HG03571 (cell line): Measurements from ENCODE around the gene AKIP1.
"Not testable (repeated sequence)": the region's sequence is repeated elsewhere in the genome, so short reads cannot be mapped to it uniquely, and the experiment has no call there.

Source experiments
- ATAC-seq: cut with Tn5 transposase; IDR thresholded peaks from one replicate; pipeline ENCODE4 v1.9.1; 2021; ENCODE audit not compliant: unreplicated experiment

AKIP1 gene, protein sequence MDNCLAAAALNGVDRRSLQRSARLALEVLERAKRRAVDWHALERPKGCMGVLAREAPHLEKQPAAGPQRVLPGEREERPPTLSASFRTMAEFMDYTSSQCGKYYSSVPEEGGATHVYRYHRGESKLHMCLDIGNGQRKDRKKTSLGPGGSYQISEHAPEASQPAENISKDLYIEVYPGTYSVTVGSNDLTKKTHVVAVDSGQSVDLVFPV

GRCh38 chr11:8911029-8911823 is at the start of gene AKIP1:
TSS of gene AKIP1 (plus strand) at chr11:8911189. CDS start at chr11:8911450, 261 bp downstream.
- ATAC-seq = peak; percentile 62

DNA sequence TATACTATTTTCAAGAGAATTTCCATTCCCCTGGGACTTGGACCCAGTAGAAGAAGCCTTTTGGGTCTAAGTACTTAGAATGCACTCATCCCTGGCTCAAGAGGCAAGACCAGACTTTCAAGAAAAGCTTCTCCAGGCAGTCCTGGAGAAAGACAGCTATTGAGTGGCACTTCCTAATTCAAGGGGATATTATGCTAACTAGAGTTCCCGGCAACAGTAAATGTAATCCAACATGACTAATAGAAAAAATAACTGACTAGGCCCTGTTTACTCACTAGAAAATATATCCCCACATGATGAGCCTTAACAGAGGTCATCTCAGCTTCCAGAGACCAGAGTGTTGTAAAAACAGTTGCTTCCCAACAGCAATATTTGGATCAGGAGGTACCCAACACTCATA is 47.2 kb upstream of the AKIP1 start:
- no peak for ATAC-seq

- ATAC-seq = no peak
Observed at GRCh38 chr11:8865304-8865703, 45.7 kb upstream of the AKIP1 start.

DNA sequence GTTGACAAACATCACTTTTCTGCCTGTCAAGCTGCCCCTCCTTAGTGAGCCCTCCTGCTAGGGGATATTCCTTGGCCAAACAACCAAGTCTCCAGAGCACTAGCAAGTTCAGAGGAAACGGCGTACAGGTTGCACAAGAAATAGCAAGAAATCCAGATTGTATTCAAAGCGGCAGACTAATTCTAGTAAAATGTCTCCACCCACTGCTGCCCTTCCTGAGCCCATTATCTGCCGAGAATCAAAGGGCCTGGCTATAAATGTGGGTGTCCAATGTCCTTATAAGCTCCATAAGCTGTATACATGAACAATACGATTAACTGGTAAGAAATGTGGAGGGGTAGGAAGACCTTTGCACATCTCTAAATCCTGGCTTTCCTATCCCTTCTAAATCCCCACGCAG is 44.0 kb upstream of the AKIP1 start:
- ATAC-seq = no peak

GRCh38 chr11:8867931-8868631 is 42.9 kb upstream of the AKIP1 start:
- no peak for ATAC-seq

DNA sequence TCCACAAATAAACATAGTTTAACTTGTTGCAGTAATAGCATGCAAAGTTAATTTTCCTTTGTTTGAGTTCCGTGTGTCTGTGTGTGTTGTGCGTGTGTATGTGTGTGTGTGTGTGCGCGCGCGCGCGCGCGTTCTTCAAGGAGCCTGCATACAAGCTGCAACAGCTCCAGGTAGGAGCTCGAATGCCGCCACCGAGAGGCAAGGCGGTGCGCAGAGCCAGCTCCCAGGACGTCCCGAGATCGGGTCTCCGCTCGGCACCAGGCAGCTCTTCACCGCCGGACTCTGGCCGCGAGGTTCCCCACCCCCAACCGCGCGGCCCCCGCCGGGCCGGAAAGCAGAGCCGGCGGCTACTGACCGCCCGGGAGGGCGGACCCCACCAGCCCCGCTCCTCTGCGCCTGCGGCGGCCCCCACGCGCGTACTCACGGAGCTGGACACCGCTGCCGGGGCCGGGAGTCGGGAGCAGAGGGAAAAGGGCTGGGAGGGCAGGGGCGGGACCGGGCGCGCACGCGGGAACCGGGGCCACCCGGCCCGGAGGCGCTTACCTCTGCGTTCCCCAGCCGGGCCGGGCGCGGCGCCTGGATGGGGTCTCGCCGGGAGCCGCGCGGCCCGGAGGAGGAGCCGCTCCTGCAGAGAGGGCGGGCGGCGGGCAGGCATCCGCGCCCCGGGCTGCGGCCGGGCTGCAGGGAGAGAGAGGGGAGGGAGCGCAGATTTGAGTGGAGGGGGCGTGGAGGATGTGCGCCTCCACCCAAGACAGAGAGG is 40.4 kb upstream of the AKIP1 start:
- no peak for ATAC-seq

DNA sequence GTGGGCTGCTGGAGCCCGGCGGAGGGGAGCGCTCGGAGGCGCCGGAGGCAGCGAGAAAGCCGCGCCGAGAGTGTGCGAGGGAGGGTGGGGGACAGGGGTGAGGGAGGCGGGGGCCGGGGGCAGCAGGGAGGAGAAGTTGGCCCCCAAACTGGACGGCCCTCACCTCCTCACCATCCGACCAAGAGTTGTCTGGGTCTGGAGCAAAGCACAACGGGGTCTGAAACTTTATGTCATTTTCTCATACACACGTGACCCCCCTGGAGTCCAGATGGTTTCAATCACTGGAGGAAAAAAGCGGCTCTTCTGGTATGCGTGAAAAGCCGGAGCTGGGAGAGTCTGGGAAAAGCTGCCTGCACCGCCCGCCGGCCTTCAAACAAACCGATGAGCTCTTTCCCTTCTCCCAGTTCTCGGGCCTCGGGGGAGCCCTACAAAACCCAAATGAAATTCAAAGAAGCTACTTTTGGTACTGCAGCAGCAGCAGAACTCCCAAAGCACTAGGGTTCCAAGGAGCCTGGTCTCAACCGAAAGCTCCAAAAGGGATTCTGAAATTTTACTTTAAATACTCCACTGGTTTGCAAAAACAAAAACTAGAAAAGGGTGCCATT is 39.7 kb upstream of the AKIP1 start:
- ATAC-seq = no peak

DNA sequence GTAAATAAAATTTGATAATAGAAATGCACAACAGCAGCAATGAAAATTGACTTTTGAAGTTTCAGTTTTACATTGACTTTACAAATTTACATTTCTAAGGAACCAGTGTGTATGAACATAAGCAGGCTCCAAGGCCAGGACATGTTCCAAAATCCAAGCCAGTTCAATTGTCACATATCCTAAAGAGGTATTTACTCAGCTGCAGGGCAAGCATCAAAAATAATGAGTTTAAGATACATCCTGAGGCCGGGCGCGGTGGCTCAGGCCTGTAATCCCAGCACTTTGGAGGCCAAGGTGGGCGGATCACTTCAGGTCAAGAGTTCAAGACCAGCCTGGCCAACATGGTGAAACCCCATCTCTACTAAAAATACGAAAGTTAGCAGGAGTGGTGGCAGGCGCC is 39.0 kb upstream of the AKIP1 start:
- no peak for ATAC-seq

DNA sequence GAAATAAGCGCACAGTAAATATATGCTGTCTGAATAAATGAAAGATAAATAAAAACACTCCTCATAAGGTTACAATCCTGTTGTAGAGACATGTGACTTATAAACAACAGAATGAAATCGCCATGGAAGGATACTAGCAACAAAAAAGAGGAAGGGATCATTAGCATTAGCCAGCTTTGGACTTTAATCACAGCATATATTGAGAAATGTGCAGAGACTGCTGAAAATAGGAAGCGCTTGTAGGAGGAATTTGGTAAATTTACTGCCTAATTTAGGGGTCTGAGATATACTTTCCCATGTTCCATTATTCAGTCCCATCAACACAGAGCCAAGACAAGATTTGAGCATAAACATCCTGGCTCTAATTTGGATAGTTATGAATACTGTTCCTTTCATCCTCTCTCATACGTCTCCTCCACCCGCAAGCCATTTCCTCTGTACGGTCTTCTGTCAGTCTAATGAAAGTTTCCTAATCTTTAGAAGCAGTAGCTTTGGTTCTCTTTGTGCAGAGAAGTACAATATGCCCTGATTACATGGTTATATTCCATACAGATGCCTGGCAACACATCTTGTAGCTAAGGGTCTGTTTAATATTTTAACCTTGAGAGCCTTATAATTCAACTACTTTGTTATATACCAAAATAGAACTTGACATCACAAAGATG is 37.1 kb upstream of the AKIP1 start:
- ATAC-seq = no peak

DNA sequence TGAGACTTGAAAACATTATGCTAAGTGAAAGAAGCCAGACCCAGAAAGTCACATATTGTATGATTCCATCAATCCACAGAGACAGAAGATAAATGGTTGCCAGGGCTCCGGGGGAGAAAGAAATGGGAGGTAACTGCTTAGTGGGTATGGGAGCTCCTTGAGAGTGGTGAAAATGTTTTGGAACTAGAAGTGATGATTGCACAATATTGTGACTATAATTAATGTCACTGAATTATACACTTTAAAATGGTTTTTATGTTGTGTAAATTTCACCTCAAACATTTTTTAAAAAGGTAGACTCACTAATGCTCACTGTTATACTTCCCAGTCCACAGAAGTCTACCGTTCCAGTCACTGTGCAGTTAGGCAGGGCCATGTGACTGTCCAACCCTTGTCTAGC is 32.2 kb upstream of the AKIP1 start:
- ATAC-seq = no peak

DNA sequence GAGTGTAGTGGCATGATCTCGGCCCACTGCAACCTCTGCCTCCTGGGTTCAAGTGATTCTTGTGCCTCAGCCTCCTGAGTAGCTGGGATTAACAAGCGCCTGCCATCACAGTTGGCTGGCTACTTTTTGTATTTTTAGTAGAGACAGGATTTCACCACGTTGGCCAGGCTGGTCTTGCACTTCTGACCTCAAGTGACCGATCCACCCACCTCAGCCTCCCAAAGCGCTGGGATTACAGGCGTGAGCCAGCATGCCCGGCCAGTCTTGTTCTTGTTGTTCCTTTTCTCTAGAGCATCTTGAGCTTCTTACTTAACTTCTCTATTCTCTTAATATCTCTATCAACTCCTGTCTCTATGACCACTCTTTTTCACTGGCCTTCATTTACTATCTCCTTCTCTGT is 29.4 kb upstream of the AKIP1 start:
- not testable (repeated sequence) for ATAC-seq

DNA sequence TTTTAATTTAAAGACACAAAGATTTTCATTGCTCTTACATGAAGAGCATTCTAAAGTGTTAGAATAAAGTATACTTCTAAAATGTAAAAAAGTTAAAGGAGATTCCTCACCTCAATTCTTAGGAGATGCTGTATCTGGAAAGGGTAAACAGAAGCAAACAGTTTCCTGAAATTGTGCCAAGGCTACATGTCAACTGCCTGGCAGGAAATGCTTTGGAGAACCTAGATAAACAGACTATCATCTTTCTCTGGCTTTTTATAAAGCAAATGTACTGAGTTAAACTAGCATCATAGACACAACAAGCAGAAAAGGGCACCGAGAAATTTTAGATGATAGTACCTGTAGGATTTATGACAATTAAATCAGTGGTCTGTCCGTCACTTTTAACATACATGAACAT is 24.7 kb upstream of the AKIP1 start:
- ATAC-seq = no peak

DNA sequence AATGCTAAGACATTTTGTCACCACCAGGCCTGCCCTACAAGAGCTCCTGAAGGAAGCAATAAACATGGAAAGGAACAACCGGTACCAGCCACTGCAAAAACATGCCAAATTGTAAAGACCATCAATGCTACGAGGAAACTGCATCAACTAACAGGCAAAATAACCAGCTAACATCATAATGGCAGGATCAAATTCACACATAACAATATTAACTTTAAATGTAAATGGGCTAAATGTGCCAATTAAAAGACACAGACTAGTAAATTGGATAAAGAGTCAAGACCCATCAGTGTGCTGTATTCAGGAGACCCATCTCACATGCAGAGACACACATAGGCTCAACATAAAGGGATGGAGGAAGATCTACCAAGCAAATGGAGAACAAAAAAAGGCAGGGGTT is 19.8 kb upstream of the AKIP1 start:
- not testable (repeated sequence) for ATAC-seq

DNA sequence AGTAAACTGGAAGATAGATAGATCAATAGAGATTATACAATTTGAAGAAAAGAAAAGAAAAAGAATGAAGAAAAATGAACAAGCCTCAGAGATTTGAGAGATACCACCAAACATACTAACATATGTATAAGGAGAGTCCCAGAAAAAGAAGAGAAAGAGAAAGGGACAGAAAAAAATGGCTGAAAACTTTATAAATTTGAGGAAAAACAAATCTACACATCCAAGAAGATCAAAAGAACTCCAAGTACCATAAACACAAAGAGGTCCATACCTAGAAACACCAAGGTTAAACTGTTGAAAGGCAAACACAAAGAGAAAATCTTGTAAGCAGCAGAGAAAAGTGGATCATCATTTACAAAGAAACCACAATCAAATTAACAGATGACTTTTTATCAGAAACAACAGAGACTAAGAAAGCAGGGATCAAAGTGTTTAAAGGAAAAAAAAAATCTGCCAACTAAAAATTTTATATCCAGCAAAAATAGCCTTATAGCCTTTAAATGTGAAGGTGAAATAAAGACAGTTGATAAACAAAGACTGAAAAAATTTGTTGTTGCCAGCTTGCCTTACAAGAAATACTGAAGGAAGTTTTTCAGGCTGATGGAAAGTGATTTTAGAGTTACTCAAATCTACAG is 11.8 kb upstream of the AKIP1 start:
- ATAC-seq = no peak

GRCh38 chr11:8905528-8906165 is 5.3 kb upstream of the AKIP1 start:
- no peak for ATAC-seq

- ATAC-seq = no peak
Observed at GRCh38 chr11:8907116-8907515, 3.9 kb upstream of the AKIP1 start.

- no peak for ATAC-seq
Observed at GRCh38 chr11:8908099-8908498, 2.9 kb upstream of the AKIP1 start.

GRCh38 chr11:8910649-8911026 is 351 bp upstream of the AKIP1 start:
- no peak for ATAC-seq

- ATAC-seq = no peak
Observed at GRCh38 chr11:8913961-8914660, 3.1 kb downstream of the AKIP1 start.
